Right lobe of liver (tissue), 6 donors: ENCODE measurements around the gene PTPN12. TPM values are rescaled to one million over a fixed set of nuclear protein-coding genes. Genes with fewer than 3 reads are reported as not detected.

Experiments
- ATAC-seq, 4 donors: fragments of 200-7000 bp; cut with Tn5 transposase; one replicate each; pipeline ENCODE4 v1.9.1; 2020; ENCODE audit warnings: mild to moderate bottlenecking in 4 of 4, moderate library complexity in 4 of 4
- DNase-seq, 3 donors: peaks; one replicate each; pipeline ENCODE4 v3.0.0-alpha.2; 2020
- H3K27ac ChIP-seq, 3 donors: fragments of 200-600 bp; one replicate each; pipeline ENCODE4 v1.8.0; 2022
- H3K27me3 ChIP-seq, 2 donors: fragments of 200-600 bp; one replicate each; pipeline ENCODE4 v1.8.0; 2022
- H3K36me3 ChIP-seq, 4 donors: fragments of 200-600 bp; sonication (generic) in 1 of 4; one replicate each; pipeline versions ENCODE4 v1.5.1 to v1.8.0; 2017 to 2022; ENCODE audit warnings: control low read depth in 1 of 4
- H3K4me1 ChIP-seq, 4 donors: fragments of 200-600 bp; sonication (generic) in 1 of 4; one replicate each; pipeline versions ENCODE4 v1.5.1 to v1.8.0; 2017 to 2022; ENCODE audit warnings: control low read depth in 1 of 4
- H3K4me3 ChIP-seq, 3 donors: fragments of 200-600 bp; one replicate each; pipeline ENCODE4 v1.8.0; 2022
- H3K9me3 ChIP-seq, 4 donors: fragments of 200-600 bp; sonication (generic) in 1 of 4; one replicate each; pipeline versions ENCODE4 v1.5.1 to v1.8.0; 2017 to 2022; ENCODE audit warnings: control low read depth in 1 of 4
- POLR2A ChIP-seq: fragments of 450-650 bp; IDR thresholded peaks from one replicate; pipeline ENCODE4 v1.6.1; 2017; ENCODE audit warnings: antibody characterized with exemption, mild to moderate bottlenecking
- WGBS: methylation state at CpG from one replicate; pipeline ENCODE4 v1.1.6; 2018; ENCODE audit warnings: low coverage, low lambda C conversion rate; ENCODE audit not compliant: insufficient coverage; ENCODE audit errors: missing lambda C conversion rate; 5-methylcytosine and 5-hydroxymethylcytosine counted together
- intact Hi-C, 2 donors: fragments of 100-400 bp; cut with DNase I; formaldehyde crosslinking; loops; one replicate each; pipeline versions ENCODE4 v1.11.2 to v1.14.1; 2022
- total RNA-seq, 6 experiments: library from RNA; depleted of rRNA in 2 of 6; stranded (reverse); fragments of >200 nt in 2 of 6; fragmentation: NEBNext Ultra II Directional in 3 of 6; extraction: Animal tissue kit (Norgen Biotek cat#: 25700) in 3 of 6; gene quantifications; one replicate each; pipeline versions ENCODE4 v1.1.0 to v1.2.4, GENCODE V29; 2016 to 2023
- TF ChIP-seq, protein P1 (sequence below), 4 donors: fragments of 200-600 bp in 3 of 4; fragments of 450-650 bp in 1 of 4; IDR thresholded peaks; one replicate each; pipeline versions ENCODE4 v1.5.1 to v1.8.0; 2016 to 2022; ENCODE audit warnings: antibody characterized with exemption in 4 of 4, mild to moderate bottlenecking in 2 of 4
- donor health status: DM: no; HTN: yes; CAD: no.
- donor health status: DM: no; HTN: no; CAD: no.
- donor health status: DM: no; HTN: no; CAD: no.
- donor health status: DM: no; HTN: yes; CAD: no.
- donor health status: DM: no; HTN: yes; CAD: no.

The PTPN12 gene
- total RNA-seq, 6 experiments from 2014 or later: 14.8 to 44.0 (median 27.3) TPM

DNA sequence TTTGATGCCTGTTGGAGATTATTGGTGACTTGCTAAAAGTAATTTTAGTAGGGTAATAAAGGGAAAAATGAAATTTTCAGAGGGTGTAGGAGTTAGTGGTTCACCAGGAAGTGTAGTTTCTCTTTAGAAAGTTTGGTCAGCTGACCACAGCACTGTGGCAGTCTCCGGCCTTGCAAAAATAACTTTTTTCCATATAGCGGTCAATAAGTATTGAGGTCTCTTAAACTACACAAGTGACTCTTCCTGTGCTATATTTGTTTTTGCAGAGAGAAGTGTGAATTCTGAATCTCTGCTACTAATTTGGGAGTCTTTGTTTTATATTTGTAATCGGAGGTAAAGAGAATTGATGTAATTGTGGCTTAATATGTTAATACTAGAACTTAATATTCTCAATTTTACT lies 24.3 kb downstream of the PTPN12 start:
- Histone ChIP-seq H3K27ac (no peak overlapping the region), H3K9me3 (no peaks in the 10 kb centered on the region), H3K36me3 (no peaks in the 10 kb centered on the region), H3K4me1 (peaks cover 0 to 5% (median 0%) of the 10 kb centered on the region in 4 donors), H3K4me3 (no peak overlapping the region), H3K27me3 (no peaks in the 10 kb centered on the region)
- TF ChIP-seq, protein P1, sequence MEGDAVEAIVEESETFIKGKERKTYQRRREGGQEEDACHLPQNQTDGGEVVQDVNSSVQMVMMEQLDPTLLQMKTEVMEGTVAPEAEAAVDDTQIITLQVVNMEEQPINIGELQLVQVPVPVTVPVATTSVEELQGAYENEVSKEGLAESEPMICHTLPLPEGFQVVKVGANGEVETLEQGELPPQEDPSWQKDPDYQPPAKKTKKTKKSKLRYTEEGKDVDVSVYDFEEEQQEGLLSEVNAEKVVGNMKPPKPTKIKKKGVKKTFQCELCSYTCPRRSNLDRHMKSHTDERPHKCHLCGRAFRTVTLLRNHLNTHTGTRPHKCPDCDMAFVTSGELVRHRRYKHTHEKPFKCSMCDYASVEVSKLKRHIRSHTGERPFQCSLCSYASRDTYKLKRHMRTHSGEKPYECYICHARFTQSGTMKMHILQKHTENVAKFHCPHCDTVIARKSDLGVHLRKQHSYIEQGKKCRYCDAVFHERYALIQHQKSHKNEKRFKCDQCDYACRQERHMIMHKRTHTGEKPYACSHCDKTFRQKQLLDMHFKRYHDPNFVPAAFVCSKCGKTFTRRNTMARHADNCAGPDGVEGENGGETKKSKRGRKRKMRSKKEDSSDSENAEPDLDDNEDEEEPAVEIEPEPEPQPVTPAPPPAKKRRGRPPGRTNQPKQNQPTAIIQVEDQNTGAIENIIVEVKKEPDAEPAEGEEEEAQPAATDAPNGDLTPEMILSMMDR (IDR thresholded peaks at IDR 0.05): no peak
- TF ChIP-seq POLR2A: no peak
- DNase-seq: no peak
- ATAC-seq: peak in 1 of 4 donors; percentile 41
- intact Hi-C loops: no loop called here
- WGBS: 54% methylated on average over 3 of the region's 3 CpGs

DNA sequence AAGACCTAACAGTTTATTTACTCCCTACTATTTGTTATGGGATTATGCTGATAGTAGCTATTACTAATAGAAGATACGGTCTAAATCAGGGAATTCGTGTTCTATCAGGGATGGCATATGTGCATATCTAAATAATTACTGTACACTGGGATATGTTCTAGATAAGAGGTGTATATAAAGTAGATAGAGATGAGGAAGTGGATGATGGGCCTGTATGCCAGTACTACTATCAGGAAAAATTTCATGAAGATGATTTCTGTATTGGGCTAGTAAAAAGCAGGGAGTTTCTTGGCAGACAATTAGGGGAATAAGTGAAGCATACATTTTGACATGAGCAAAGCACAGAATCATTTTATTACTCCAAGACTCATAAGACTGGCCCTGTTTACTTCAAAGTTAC lies 26.2 kb downstream of the PTPN12 start:
- TF ChIP-seq POLR2A: no peak
- TF ChIP-seq, protein P1 (IDR thresholded peaks at IDR 0.05): no peak
- no peak overlapping the region for H3K27ac ChIP-seq
- no peaks in the 10 kb centered on the region for H3K9me3 ChIP-seq
- ATAC-seq: no peak
- H3K4me3 ChIP-seq: no peak overlapping the region
- intact Hi-C loops: no loop called here
- H3K27me3 ChIP-seq: no peaks in the 10 kb centered on the region
- no peak for DNase-seq
- no peaks in the 10 kb centered on the region for H3K36me3 ChIP-seq
- 50% methylated on average over 2 of the region's 2 CpGs for WGBS
- peaks cover 0 to 5% (median 0%) of the 10 kb centered on the region in 4 donors for H3K4me1 ChIP-seq

DNA sequence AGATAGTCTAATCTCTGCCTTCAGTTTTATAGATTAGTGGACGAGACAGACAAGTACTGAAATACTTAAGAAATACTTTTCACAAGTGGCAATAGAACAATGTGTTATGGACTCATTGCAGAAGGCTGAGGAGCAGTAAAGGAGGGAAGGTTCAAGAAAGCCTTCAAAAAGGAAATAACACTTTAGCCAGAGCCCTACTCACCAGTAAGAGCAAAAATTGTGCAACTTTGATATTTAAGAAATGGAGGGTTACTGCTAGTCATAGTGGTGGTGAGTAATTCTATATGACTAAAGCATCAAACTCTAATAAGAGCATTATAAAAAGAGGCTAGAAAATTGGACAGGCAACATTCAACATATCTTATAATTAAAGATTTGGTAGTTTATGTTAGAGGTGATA lies 28.8 kb downstream of the PTPN12 start:
- no peaks in the 10 kb centered on the region for H3K36me3 ChIP-seq
- no peak overlapping the region for H3K4me3 ChIP-seq
- no peaks in the 10 kb centered on the region for H3K9me3 ChIP-seq
- no peak overlapping the region for H3K27ac ChIP-seq
- intact Hi-C loops: no loop called here
- WGBS: 50% methylated on average over 1 of the region's 1 CpG
- no peaks in the 10 kb centered on the region for H3K4me1 ChIP-seq
- TF ChIP-seq, protein P1 (IDR thresholded peaks at IDR 0.05): no peak
- TF ChIP-seq POLR2A: no peak
- ATAC-seq: peak in 1 of 4 donors; percentile 42
- DNase-seq: no peak
- no peaks in the 10 kb centered on the region for H3K27me3 ChIP-seq

DNA sequence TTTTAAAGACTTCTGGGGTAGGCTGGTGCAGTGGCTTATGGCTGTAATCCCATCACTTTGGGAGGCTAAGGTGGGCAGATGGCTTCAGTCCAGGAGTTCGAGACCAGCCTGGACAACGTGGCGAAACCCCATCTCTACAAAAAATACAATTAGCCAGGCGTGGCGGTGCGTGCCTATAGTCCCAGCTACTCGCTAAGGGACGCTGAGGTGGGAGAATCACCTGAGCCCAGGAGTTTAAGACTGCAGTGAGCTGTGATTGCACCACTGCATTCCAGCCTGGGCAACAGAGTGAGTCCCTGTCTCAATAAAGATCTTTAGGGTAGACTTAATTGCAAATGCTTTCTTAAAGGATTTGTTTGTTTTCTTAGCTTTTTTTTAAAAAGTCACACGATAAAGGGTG lies 29.3 kb downstream of the PTPN12 start:
- no peak for ATAC-seq
- H3K27me3 ChIP-seq: no peaks in the 10 kb centered on the region
- H3K9me3 ChIP-seq: no peaks in the 10 kb centered on the region
- no peak overlapping the region for H3K27ac ChIP-seq
- intact Hi-C loops: no loop called here
- 97% methylated on average over 9 of the region's 9 CpGs for WGBS
- no peaks in the 10 kb centered on the region for H3K4me1 ChIP-seq
- DNase-seq: no peak
- TF ChIP-seq, protein P1 (IDR thresholded peaks at IDR 0.05): no peak
- no peak for TF ChIP-seq POLR2A
- H3K4me3 ChIP-seq: no peak overlapping the region
- H3K36me3 ChIP-seq: no peaks in the 10 kb centered on the region
